DMS153 treated with DMSO at 0.1 percent for 48 hours (cell line): ENCODE measurements around the gene ATP6V1B1.

Source experiments
- DNase-seq: peaks from one replicate; lab custom pipeline; 2025; ENCODE audit not compliant: unreplicated experiment; lab: John Stamatoyannopoulos, UW

The ATP6V1B1 gene

GRCh38 chr2:70901227-70902066 is 34.3 kb upstream of the ATP6V1B1 start:
- peak; percentile 81 for DNase-seq

DNA sequence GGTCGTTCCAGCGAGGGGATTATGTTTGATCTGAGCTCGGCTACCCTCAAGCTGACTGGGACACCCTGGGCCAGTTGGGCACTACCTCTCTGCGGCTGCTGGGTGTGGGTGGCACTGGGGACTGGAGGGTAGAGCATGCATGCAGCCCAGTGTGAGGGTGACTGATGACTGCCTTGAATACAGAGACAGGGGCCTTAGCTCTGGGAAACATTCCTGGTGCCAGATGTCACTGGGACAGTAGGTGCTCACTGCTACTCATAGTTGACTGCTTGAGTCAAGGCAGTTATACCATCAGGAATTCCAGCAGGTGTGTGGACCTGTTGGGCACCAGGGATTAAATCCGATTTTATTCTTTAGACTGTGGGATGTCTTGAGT is 33.6 kb upstream of the ATP6V1B1 start:
- no peak for DNase-seq

DNA sequence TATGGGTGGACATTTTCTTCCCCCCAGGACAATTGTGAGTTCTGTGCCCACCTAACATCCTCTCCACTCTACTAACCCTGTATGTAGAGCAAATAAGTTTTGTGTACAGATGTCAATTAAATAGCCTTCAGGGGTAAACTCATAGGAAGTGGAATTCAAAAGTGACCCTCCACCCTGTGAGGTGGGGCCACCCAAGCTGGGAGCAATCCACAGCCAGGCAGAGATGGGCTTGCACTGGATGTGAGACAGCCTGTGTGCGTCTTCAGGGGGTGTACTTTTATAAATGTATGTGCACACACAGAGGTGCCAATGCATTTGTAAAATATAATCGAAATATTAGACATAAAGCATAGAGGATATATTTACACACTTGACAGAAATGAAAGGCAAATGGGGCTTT is 33.1 kb upstream of the ATP6V1B1 start:
- no peak for DNase-seq

GRCh38 chr2:70903171-70903570 is 32.5 kb upstream of the ATP6V1B1 start:
- DNase-seq: no peak

DNA sequence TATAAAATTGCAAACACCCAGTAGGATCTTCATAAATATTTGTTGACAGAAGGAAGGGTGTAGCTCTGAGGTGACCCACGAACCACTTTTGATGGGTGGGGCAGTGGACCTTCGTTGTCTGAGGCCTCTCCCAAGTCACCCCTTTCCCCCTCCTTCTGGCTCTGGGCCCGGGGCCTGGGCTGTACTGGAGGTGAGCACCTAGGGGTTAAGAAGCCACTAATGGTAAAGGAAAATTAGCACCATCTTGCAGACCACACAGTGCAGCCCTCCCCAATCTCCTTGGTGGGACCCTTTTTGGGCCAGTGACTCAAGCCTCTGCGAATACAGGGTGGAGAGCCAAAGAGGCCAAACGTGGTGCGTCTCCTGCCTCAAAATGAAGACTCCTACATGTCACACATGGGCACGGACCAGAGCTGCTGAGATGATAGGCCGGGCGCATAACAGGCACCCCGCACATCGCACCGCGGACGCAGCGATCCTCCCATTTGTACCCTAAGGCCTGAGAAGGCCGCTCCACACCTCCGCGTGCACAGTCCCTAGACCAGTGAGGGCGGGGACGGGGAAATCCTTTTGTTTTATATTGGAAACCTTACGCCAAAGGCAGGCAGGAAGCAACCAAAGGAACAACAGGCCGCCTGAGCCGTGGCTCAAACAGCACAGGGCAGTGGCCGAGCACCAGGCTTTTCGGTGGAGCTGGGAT is 31.9 kb upstream of the ATP6V1B1 start:
- no peak for DNase-seq

DNA sequence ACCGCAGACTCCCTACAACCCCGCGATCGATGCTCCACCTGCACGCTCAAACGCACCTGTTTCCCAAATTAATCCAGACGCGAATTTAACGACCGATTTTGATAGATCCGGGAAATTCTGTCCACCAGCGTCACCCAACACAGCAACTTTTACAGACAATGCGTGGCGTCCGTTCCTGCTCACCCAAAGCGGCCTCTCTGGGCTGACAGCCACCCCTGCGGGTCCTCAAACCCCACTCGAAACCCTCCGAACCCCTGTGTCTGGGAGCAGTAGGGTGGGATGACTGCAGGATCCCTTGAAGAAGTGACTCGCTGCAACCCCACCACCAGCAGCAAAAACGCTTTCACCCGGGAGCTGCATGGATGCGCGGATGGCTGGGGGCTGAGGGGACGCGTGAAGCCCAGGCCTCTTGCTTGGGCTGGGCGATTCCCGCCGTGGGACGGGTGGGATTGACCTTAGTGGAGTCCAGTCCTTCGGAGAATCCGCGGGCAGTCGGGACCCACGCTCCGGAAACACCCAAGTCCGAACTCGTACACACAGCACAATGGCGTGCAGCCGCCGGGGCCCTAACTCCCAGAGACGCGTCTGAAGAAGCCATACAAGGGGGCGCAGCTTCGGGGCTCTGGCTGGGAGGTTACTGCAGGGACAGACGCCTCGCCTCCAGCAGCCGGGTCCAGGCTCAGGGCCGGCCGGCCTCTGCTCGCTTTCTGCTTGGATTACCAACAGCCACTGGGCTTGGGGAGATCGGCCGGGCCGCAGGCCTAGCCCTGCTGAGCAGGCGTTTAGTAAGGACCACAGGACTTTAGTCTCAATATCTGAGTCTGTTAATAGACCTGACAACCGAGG is 31.1 kb upstream of the ATP6V1B1 start:
- DNase-seq: no peak

DNA sequence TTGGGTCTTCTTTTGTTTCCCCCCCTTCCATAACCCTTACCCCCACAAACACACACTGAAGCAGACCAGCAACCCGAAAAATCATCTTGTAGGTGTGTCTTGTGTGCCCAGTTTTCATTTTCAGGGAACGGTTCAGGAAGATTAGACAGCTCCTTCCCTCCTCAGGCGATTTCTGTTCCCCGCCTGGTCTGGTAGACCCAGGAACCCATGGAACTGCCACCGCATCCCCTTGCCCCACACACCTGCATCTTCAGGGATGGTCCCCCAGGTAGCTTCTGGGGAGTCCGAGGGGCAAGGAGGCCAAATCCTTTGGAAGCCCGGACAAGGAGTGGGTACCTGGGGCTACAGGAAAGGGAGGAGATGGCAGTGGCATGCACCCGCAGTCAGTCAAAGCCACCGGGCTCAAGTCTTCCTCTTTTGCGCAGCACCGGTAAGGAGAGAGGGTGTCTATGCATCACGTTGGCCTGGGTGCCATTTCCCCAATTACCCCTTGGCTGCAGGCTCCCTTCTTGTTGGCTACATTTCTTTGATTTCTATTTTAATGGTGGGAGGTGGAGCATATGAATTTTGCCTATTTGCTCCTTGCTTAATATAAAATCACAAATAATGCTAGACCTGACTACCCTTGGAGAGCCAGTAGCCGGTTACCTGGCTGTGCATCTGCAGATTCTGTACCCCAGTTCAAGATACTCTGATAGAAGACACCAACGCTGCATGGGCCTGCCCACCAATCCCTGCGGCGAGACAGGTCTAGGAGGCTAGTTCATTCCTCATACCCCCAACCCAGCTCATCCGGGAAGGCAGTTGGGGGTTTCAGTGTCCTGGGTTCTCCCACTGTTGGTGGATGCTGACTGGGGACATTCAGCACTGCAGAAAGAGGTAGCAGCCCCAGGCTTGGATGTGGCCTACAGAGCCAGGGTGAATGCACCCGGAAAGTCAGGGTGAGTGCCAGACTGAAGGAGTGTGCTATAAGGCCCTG is 30.0 kb upstream of the ATP6V1B1 start:
- DNase-seq: no peak

DNA sequence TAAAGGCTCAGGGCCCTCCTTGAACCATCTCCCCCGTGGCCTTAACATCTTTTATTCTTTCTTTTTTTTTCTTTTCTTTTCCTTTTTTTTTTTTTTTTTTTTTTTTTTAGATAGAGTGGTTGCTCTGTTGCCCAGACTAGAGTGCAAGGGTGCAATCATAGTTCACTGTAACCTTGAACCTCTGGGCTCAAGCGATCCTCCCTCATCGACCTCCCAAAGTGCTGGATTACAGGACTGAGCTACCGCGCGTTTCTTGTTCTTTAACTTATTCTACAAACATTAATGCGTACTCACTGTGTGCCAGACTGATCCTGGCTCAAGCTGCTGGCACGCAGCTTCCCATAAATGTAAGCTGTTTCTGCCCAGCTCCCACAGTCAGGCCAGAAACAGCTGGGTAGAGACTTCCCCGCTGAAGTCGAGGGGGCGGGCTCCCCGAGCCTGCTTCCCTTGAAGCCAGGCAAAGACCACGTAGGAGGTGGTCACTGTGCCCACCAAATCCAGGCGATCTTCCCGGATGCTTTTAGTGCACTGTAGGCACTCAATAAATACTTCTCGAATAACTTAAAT is 29.2 kb upstream of the ATP6V1B1 start:
- DNase-seq: no peak

DNA sequence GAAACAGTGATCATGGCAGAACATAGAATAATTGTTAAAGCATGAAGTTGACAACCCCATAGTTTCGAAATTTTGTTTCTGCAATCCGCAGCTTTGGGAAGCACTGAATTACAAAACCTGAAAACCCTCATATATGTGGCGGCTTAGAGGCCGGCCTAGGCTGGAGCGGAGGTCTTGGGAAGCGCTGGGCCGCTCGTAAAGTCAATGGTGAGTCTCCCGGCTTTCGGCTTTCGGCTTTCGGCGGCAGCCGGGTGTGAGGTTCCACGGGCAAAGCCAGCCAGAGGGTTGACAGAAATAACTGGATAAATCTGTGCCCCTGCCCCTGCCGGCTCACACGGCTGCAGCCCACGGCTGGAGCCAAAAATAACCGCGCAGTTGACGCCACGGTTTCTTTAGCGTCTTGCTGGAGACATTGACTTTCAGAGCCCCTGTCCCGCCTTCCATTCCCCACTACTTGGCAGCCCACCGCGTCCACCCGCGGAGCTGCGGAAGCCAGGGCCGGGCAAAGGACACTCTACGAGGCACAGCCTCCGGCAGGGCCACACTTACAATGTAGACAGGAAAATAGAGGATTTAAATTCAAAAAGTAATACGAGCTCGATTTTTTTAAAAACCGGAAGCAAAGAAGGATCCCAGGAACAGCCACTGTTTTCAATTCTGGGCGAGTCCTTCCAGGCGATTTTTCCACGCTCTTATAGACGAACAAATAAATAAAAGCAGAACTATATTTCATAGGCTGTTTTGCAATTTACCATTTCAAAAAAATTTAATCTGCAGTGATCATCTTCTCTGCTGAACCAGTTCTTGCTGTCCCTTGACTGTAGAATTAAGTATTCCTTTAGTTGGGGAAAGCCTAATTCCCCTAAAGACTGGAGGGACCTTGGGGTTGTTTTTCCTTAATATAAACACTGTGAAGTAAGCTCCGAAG is 28.3 kb upstream of the ATP6V1B1 start:
- no peak for DNase-seq

GRCh38 chr2:70916291-70916690 is 19.4 kb upstream of the ATP6V1B1 start:
- no peak for DNase-seq

DNA sequence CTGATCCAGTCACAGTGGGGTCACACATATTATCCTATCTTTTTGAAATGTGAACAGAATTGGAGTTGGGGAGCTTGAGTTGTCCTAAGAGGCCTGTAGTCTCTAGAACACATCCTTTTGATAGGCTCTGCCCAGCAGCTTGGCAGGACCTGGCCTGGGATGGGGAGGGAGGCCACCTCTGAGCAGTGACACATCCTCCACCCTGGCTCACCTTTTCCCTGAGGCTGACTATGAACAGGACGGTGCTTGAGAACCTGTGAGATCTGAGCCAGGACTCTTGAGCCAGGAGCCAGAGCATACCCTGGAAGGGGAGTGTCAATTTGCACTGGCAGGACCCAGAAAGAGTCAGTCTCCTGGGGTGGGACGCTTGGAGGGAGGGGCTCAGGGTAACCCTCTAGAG is 17.7 kb upstream of the ATP6V1B1 start:
- no peak for DNase-seq

GRCh38 chr2:70919672-70920366 is 15.9 kb upstream of the ATP6V1B1 start:
- peak; percentile 46 for DNase-seq

- DNase-seq: no peak
Observed at GRCh38 chr2:70920367-70920715, 15.4 kb upstream of the ATP6V1B1 start.

GRCh38 chr2:70921031-70921430 is 14.7 kb upstream of the ATP6V1B1 start:
- no peak for DNase-seq

GRCh38 chr2:70921839-70922234 is 13.9 kb upstream of the ATP6V1B1 start:
- DNase-seq: no peak

GRCh38 chr2:70922235-70923234 is 13.2 kb upstream of the ATP6V1B1 start:
- DNase-seq: no peak

DNA sequence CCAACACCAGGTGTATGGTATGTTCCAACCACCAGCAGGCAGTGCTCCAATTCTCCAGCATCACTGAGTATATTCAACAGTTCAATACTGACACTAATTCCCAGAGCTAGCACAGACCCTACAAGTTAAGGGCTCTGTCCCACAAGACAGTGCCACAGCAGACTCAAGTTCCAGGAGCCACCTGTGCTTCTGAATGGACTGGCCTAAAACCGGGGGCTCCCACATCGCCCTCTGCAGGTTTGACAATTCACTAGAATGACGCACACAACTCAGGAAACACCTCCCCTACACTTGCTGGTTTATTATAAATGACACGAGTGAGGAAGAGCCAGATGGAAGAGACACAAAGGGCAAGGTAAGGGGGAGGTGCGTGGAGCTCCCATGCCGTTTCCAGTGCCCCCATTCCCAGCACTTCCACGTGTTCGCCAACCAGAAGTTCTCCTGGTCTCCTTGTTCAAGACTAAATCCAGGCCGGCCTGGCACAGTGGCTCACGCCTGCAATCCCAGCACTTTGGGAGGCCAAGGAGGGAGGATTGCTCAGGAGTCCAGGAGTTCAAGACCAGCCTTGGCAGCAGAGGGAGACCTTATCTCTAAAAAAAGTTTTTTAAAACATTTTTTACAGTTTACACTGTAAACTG is 12.2 kb upstream of the ATP6V1B1 start:
- DNase-seq: no peak
